Ovary (tissue), 9 donors: ENCODE data around the gene KLHL17. TPM values are rescaled to one million over a fixed set of nuclear protein-coding genes. Genes with fewer than 3 reads are reported as not detected.

ENCODE experiments used
- DNase-seq, 5 donors: peaks; one replicate each; pipeline ENCODE4 v3.0.0-alpha.2; 2019 to 2020
- H3K27ac ChIP-seq, 2 donors: fragments of 200-600 bp; one replicate each; pipeline versions ENCODE4 v1.5.1 to v1.8.0; 2019 to 2022
- H3K27me3 ChIP-seq: fragments of 200-600 bp; one replicate; pipeline ENCODE4 v1.8.0; 2022
- H3K36me3 ChIP-seq: fragments of 200-600 bp; sonication (generic); one replicate; pipeline ENCODE4 v1.5.1; 2019
- H3K4me1 ChIP-seq: one replicate; pipeline ENCODE4 v1.8.1; 2013; ENCODE audit warnings: mild to moderate bottlenecking, moderate library complexity; ENCODE audit not compliant: insufficient read depth
- H3K4me3 ChIP-seq: fragments of 200-600 bp; sonication (generic); one replicate; pipeline ENCODE4 v1.5.1; 2017
- H3K9me3 ChIP-seq, 2 donors: fragments of 200-600 bp in 1 of 2; sonication (generic) in 1 of 2; one replicate each; pipeline versions ENCODE4 v1.5.1 to v1.8.1; 2013 to 2019; ENCODE audit warnings: mild to moderate bottlenecking in 1 of 2, moderate library complexity in 1 of 2
- EP300 ChIP-seq: sonication (generic); formaldehyde crosslinking; IDR thresholded peaks from one replicate; pipeline ENCODE4 v1.6.1; 2017; ENCODE audit warnings: antibody characterized with exemption
- POLR2A ChIP-seq: fragments of 450-650 bp; IDR thresholded peaks from one replicate; pipeline ENCODE4 v1.6.1; 2017; ENCODE audit warnings: antibody characterized with exemption, mild to moderate bottlenecking, moderate library complexity
- WGBS, 3 donors: extraction: QIAGEN DNeasy Blood & Tissue Kit in 1 of 3; methylation state at CpG; one replicate each; pipeline versions ENCODE4 v1.1.5 to v1.1.7; 2013 to 2017; 5-methylcytosine and 5-hydroxymethylcytosine counted together
- intact Hi-C, 4 donors: fragments of 100-400 bp; cut with DNase I; formaldehyde crosslinking; loops; one replicate each; pipeline versions ENCODE4 v1.11.0 to v1.15.1; 2022 to 2023
- polyA plus RNA-seq, 2 donors: library from polyadenylated mRNA; stranded (reverse); fragments of 200-250 nt in 1 of 2; fragments of 350-450 nt in 1 of 2; fragmentation: Illumina TruSeq in 1 of 2; extraction: RNeasy Lipid Tissue Mini Kit (QIAGEN cat#74804) in 1 of 2; gene quantifications; one replicate each; pipeline ENCODE4 v1.2.3, GENCODE V29; 2013 to 2014
- small RNA-seq: library from RNA; depleted of rRNA; stranded (forward); fragments of <200 nt; gene quantifications from one replicate; pipeline ENCODE3, GENCODE V24; 2016
- total RNA-seq, 7 donors: library from RNA; depleted of rRNA in 2 of 7; stranded (reverse); fragments of >200 nt in 2 of 7; fragmentation: NEBNext Ultra II Directional in 3 of 7; extraction: Animal tissue kit (Norgen Biotek cat#: 25700) in 3 of 7; gene quantifications; one replicate each; pipeline versions ENCODE4 v1.1.0 to v1.2.4, GENCODE V29; 2016 to 2023
- TF ChIP-seq, protein P1 (sequence below), 3 donors: fragments of 450-650 bp in 2 of 3; fragments of 200-600 bp in 1 of 3; IDR thresholded peaks; one replicate each; pipeline versions ENCODE4 v1.5.1 to v1.8.0; 2016 to 2022; ENCODE audit warnings: antibody characterized with exemption in 3 of 3, mild to moderate bottlenecking in 1 of 3
- donor health status: DM: no; HTN: no; CAD: no; lungs with moderate emphysema.
- donor health status: DM: no; HTN: no; CAD: no.
- donor health status: Bipolar disorder and iron deficiency.
- donor health status: DM: yes; HTN: yes; CAD: no.
- donor health status: DM: no; HTN: no; CAD: no.
- donor health status: DM: yes; HTN: yes; CAD: no.

Gene KLHL17
- total and polyA plus RNA-seq, 9 donors: 0.13 to 6.7 (median 2.1) TPM

- WGBS, 3 donors: 29 to 47% (median 33%) methylated on average over 31 to 41 of the region's 41 CpGs
- DNase-seq: peak in 1 of 5 donors; percentile 50
- Histone ChIP-seq H3K9me3 (no peaks in the 10 kb centered on the region), H3K4me3 (peak overlapping the region; percentile 67), H3K4me1 (peaks cover 4% of the 10 kb centered on the region), H3K27me3 (no peaks in the 10 kb centered on the region), H3K36me3 (no peaks in the 10 kb centered on the region), H3K27ac (peak overlapping the region; percentile 14 to 57)
- TF ChIP-seq EP300 (no peak), POLR2A (no peak)
- TF ChIP-seq, protein P1, sequence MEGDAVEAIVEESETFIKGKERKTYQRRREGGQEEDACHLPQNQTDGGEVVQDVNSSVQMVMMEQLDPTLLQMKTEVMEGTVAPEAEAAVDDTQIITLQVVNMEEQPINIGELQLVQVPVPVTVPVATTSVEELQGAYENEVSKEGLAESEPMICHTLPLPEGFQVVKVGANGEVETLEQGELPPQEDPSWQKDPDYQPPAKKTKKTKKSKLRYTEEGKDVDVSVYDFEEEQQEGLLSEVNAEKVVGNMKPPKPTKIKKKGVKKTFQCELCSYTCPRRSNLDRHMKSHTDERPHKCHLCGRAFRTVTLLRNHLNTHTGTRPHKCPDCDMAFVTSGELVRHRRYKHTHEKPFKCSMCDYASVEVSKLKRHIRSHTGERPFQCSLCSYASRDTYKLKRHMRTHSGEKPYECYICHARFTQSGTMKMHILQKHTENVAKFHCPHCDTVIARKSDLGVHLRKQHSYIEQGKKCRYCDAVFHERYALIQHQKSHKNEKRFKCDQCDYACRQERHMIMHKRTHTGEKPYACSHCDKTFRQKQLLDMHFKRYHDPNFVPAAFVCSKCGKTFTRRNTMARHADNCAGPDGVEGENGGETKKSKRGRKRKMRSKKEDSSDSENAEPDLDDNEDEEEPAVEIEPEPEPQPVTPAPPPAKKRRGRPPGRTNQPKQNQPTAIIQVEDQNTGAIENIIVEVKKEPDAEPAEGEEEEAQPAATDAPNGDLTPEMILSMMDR (IDR thresholded peaks at IDR 0.05): no peak
- intact Hi-C loops: no loop called here
These were observed 53.7 kb downstream of the KLHL17 start for GRCh38 chr1:1013922-1014648.

DNA sequence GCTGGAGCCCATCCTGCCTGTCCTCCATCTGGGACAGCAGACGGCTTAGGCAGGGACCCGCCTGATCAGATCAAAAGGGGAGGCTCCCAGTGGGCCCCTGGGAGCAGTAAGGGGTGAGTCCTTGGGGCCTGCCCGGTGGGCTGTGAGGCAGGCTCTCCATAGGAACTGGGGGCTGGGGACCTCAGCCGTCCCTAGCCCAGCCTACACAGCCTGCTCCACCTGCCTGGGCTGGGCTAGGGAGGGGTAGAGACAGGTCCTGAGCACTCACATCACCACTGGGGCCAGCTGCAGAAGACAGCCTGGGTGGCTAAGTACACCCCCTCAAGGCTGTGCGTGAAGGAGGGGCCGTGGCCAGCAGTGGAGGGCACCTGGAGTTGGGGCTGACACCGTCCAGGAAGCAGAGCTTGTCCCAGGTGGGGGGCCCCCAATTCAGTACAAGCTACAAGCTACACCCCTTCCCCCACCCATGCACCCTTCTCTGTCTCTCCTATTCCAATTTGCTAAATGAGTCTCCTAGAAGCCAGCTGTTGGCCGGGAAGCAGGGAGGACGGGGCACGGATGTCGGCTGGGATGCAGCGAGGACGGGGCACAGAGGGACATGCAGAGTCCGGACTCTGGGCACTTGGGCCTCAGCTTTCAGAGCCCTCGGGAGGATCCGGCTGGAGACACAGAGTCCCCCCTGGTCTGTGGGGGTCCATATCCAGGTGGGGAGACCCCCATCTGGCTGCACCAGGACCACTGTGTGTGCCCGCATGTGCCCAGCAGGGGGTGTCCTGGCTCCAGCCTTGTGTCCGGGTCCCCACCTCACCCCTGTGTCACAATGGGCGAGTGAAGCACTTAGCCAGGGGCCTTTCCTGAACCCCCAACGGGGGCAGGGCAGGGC, 54.7 kb downstream of the KLHL17 start:
- Histone ChIP-seq H3K27me3 (no peaks in the 10 kb centered on the region), H3K4me1 (peaks cover 4% of the 10 kb centered on the region), H3K4me3 (no peak overlapping the region), H3K27ac (no peak overlapping the region), H3K36me3 (no peaks in the 10 kb centered on the region), H3K9me3 (no peaks in the 10 kb centered on the region)
- intact Hi-C loops: no loop called here
- TF ChIP-seq POLR2A (no peak), EP300 (no peak)
- TF ChIP-seq, protein P1 (IDR thresholded peaks at IDR 0.05): no peak
- WGBS, 3 donors: 64 to 75% (median 70%) methylated on average over 19 to 20 of the region's 20 CpGs
- peak in 1 of 5 donors; percentile 41 for DNase-seq

Small RNAs within 50 kb of the gene (small RNA-seq; reads per million reads assigned to genes)
- not detected for gene AL645608.3
- not detected for gene AL645608.4

Other genes with a start within 250 kb of the KLHL17 start
- 10 to 100 TPM in 1 of 7 donors, 1 to 10 TPM in 5, under 1 TPM in 1; 0.85 to 10.6 (median 2.3) TPM for gene SAMD11, start 36.7 kb upstream of the KLHL17 start, total RNA-seq
- gene SAMD11, start 36.7 kb upstream of the KLHL17 start, polyA plus RNA-seq: 1 to 10 TPM; 1.1 to 2.6 TPM
- 10 to 100 TPM; 17.8 to 55.2 (median 46.3) TPM for gene NOC2L, start 1.3 kb upstream of the KLHL17 start, total RNA-seq
- gene NOC2L, start 1.3 kb upstream of the KLHL17 start, polyA plus RNA-seq: 10 to 100 TPM; 23.8 to 33.9 TPM
- under 1 TPM in 5 of 7 donors, not detected in 2; 0.12 to 0.34 (median 0.20) TPM for gene PLEKHN1, start 5.9 kb downstream of the KLHL17 start, total RNA-seq
- gene PLEKHN1, start 5.9 kb downstream of the KLHL17 start, polyA plus RNA-seq: under 1 TPM in 1 of 2 donors, not detected in 1; 0.10 TPM
- under 1 TPM in 4 of 7 donors, not detected in 3; 0.07 to 0.32 (median 0.22) TPM for gene PERM1, start 21.5 kb downstream of the KLHL17 start, total RNA-seq
- gene PERM1, start 21.5 kb downstream of the KLHL17 start, polyA plus RNA-seq: under 1 TPM in 1 of 2 donors, not detected in 1; 0.34 TPM
- gene HES4, start 39.5 kb downstream of the KLHL17 start, total RNA-seq: 10 to 100 TPM in 3 of 7 donors, 1 to 10 TPM in 4; 4.5 to 76.2 (median 6.1) TPM
- 1 to 10 TPM in 1 of 2 donors, not detected in 1; 8.4 TPM for gene HES4, start 39.5 kb downstream of the KLHL17 start, polyA plus RNA-seq
- gene ISG15, start 52.9 kb downstream of the KLHL17 start, total RNA-seq: 10 to 100 TPM in 6 of 7 donors, 1 to 10 TPM in 1; 7.8 to 37.3 (median 11.4) TPM
- gene ISG15, start 52.9 kb downstream of the KLHL17 start, polyA plus RNA-seq: 10 to 100 TPM in 1 of 2 donors, not detected in 1; 83.5 TPM
- 100 to 1,000 TPM in 1 of 7 donors, 10 to 100 TPM in 6; 10.0 to 138 (median 14.4) TPM for gene AGRN, start 59.5 kb downstream of the KLHL17 start, total RNA-seq
- 10 to 100 TPM in 1 of 2 donors, 1 to 10 TPM in 1; 2.7 to 13.6 TPM for gene AGRN, start 59.5 kb downstream of the KLHL17 start, polyA plus RNA-seq
- gene RNF223, start 113.7 kb downstream of the KLHL17 start, total RNA-seq: under 1 TPM in 2 of 7 donors, not detected in 5; 0.36 to 0.92 TPM
- gene RNF223, start 113.7 kb downstream of the KLHL17 start, polyA plus RNA-seq: not detected
- 10 to 100 TPM in 4 of 7 donors, 1 to 10 TPM in 3; 5.3 to 22.1 (median 10.7) TPM for gene C1orf159, start 155.5 kb downstream of the KLHL17 start, total RNA-seq
- 1 to 10 TPM in 1 of 2 donors, under 1 TPM in 1; 0.28 to 8.5 TPM for gene C1orf159, start 155.5 kb downstream of the KLHL17 start, polyA plus RNA-seq
- gene TTLL10, start 213.3 kb downstream of the KLHL17 start, total RNA-seq: 1 to 10 TPM in 3 of 7 donors, under 1 TPM in 2, not detected in 2; 0.60 to 7.0 (median 1.1) TPM
- gene TTLL10, start 213.3 kb downstream of the KLHL17 start, polyA plus RNA-seq: not detected
- 1 to 10 TPM in 1 of 7 donors, under 1 TPM in 2, not detected in 4; 0.23 to 1.4 (median 0.41) TPM for gene TNFRSF18, start 246.0 kb downstream of the KLHL17 start, total RNA-seq
- gene TNFRSF18, start 246.0 kb downstream of the KLHL17 start, polyA plus RNA-seq: under 1 TPM in 1 of 2 donors, not detected in 1; 0.10 TPM